NCI-H446 (cell line): Measurements from ENCODE around the gene ARHGAP33.

Source experiments
- DNase-seq, 2 experiments: peaks; one replicate each; lab custom pipeline; 2025; lab: John Stamatoyannopoulos, UW

Gene ARHGAP33

DNA sequence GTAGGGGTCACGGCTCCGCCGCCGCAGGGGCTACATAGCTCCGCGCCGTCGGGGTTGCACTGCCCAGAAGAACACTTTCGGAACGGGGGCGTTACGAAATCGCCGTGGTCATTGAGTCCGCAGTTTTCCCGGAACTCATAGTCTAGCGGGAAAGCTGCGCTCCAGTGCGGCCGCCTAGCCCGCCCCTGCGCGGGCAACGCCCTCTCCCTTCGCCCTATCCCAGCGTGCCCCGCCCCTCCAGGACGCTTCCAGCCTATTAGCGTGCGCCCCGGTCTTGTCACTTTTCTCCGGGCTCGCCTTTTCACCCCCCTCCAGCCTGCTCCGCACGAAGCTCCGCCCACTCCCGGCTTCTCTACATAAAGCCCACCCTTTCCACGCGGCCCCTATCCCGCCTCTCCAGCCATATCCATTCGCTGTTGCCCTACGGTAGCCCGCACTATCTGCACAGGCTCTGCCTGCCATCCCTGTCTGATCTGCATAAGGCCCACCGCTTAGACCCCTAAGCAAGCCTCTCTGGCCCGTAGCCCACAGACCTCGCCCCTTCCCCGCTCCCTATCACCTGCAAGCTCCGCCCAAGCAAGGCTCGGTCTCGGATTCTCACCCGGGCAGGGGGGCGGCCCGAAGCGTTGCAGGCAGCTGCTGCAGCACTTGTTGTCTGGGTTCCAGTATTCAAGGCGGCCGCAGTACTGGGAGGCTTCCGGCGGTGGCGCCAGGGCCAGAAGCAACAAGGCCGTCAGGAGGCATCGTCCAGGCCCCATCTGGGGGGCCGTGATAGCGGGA, 34.8 kb upstream of the ARHGAP33 start:
- DNase-seq: peak; percentile 96 to 98

DNA sequence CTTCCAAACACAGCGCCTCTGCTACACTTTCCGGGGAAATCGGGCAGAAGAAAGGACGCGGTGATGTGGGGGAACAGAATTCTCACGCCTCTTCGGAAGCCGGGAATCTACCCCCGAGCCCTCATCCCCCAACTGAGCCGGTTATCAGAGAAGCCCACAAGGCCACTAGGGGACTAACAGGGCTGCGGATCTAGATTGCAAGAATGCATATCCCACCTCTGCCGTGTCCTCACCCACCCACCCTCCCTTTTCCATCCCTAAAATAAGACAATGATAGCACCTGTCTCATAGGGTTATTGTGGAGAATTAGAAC, 34.2 kb upstream of the ARHGAP33 start:
- no peak for DNase-seq

GRCh38 chr19:35742121-35742724, 33.1 kb upstream of the ARHGAP33 start, which contains the start of gene IGFLR1:
Gene IGFLR1 (minus strand): TSS chr19:35742452. CDS start chr19:35741180, 1,272 bp downstream.
- no peak for DNase-seq

DNA sequence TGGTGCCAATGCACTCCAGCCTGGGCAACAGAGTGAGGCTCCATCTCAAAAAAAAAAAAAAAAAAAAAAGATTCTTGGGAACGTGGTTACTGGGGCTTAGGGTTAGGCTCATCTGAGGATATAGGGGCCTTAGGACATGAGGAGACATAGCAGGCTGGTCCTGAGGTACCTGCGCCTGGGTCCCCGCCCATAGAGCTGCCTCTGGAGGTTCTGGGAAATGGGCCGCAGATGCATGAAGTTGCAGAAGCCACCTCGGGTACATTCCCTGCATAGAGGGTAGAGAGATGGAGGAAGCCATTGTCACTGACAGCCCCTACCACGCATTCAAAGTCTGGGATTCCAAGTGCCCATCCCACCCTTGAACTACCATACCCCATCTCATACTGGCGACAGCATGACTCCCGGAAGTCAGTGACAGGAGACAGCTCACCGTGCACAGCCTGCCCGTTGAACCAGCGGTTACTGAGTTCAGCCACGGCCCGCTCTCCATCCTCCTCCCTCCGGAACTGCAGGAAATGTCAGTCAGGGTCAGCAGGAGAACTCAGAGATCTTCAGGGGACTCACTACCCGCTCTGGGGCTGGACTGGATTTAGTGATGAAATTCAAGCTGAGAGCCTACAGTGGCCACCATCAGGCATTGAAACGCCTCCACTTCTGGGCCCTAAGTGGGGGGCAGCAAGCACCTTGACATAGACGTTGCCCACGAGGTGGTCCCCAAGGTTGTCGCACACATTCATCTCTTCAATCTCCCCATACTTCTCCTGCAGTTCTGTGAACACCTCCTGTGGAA, 31.5 kb upstream of the ARHGAP33 start:
- no peak for DNase-seq

DNA sequence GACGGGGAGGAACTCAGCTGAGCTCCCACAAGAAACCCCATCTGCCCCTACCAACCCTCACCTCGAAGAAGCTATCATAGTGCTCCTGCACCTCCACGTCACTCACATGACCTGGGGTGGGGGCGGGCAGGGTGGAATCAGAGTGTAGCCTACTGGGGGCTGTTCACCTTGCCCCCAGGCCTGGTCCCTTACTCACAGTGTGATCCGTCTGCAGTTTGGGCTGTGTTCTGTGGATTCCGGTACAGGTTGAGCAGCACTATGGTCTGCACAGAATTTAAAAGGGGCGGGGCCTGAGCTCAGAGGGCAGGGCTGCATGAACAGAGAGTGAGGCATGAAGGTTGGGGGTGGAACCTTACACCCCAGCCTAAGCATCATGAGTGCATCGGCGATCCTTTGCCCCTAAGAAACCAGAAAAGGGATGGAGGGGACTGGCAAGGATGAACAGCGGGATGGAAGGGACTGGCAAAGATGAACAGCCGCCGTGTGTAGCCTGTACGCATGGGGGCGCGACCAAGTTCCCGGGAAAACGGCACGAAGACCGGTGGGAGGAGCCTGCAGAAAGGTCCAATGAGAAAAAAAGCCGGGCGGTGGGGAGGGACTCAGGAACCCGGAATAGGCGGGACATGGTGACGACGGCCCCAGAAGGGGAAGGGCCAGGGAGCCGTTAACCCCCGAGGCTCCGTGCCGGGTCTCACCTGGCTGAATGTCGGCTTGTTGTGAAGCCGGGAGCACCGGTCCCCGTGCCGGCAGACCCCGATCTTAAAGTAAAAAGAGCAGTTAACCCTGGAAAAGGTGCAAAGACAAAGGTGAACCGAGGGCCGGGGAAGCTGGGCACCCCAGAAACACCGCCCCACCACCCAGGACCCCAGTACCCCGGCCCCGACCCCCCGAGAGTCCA, 30.7 kb upstream of the ARHGAP33 start:
- DNase-seq: peak; percentile 91 to 97

GRCh38 chr19:35745328-35746086, 29.9 kb upstream of the ARHGAP33 start, which contains the start of the genes PSENEN and U2AF1L4:
Gene PSENEN (plus strand): TSS chr19:35745651. CDS start chr19:35745931, 280 bp downstream.
Gene U2AF1L4 (minus strand): TSS chr19:35745418. CDS start chr19:35745391, 27 bp downstream.
- peak; percentile 99 to 100 for DNase-seq

GRCh38 chr19:35746087-35746462, 29.3 kb upstream of the ARHGAP33 start:
- DNase-seq: no peak

DNA sequence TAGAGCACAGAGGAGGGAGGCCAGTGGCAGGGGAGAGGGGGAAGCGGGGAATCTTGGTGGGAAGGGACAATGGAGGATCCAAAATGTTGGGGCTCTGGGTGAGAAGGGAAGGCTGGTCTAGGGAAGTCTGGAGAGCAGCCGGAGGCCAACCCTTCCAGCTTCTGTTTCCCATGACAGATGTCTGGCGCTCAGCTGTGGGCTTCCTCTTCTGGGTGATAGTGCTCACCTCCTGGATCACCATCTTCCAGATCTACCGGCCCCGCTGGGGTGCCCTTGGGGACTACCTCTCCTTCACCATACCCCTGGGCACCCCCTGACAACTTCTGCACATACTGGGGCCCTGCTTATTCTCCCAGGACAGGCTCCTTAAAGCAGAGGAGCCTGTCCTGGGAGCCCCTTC, 28.8 kb upstream of the ARHGAP33 start:
- DNase-seq: no peak

- peak; percentile 99 to 100 for DNase-seq
These were observed 27.0 kb upstream of the ARHGAP33 start, which contains the start of gene LIN37 for GRCh38 chr19:35748106-35749020. Gene LIN37 (plus strand): TSS chr19:35748576. CDS start chr19:35748725, 149 bp downstream.

DNA sequence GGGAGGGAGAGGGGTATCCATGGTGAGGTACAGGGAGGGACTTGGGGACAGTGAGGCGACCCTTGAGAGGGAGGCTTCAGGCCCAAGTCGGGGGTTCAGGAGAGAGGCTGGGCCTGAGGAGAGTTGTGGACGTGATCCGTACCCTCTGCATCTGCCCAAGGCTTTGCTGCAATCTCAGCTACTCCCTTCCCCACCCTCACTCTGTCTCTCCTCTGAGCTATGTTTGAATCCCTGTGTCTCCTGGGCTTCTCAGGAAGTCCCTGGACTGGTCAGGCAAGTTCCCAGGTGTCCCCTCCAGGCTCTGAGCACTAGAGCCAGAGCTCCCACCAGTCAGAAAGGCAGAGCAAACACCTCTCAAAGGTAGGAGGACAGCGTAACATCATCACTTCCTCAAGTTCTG, 25.2 kb upstream of the ARHGAP33 start:
- no peak for DNase-seq

- DNase-seq: no peak
These were observed 23.3 kb upstream of the ARHGAP33 start for GRCh38 chr19:35751839-35752745.

DNA sequence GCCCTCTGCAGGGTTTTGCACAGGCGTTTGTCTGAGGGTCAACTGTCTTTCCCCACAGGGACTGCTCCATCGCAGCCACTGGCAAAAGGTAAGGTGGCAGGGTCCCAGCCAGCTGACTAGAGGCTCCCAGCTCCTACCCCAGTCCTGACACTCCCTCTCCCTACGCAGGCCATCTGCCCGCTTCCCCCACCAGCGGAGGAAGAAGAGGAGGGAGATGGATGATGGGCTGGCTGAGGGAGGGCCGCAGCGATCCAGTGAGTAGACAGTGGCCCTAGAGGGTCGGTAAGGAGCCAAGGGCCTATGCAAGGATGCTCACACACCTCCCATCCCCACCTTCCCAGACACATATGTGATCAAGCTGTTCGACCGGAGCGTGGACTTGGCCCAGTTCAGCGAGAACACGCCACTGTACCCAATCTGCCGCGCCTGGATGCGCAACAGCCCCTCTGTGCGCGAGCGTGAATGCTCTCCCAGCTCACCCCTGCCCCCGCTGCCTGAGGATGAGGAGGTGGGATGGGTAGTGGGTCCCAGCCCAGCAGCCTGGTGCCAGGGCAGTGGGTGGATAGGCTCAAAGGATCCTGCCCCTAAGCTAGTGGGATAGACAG, 22.5 kb upstream of the ARHGAP33 start:
- DNase-seq: no peak

- DNase-seq: no peak
These were observed 21.6 kb upstream of the ARHGAP33 start for GRCh38 chr19:35753634-35754369.

DNA sequence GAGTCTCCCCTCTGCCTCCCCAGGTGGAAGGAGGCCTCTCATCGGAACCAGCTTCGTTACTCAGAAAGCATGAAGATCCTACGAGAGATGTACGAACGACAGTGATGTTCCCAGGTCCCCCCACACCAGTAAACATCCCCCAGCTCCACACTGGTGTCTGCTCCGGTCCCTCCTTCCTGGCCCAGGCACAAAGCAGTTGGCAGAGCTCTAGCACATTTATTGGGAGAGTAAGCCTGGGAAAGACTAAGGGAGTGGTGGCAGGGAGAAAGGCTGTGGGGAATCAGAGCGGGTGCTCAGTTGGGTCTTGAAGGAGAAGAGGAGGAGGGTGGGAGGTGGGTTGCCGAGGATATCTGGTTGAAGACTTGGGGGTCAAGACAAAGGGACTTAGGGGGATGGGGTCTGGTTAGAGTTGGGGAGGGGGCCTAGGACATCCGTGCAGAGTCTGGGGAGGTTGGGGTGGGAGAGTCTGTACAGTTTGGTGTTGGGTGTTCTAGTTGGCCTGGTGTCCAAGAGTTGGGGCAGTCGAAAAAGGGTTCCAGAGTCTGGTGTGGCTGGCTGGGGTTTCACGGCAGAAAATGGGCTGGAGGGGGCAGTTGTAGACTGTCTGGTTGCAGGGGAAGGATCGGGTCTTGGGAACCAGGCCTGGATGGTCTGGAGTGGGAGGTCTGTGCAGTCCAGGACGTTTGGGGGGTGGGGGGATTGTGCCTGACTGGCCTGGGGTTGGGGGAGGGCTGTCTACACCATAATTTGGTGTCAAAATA, 20.8 kb upstream of the ARHGAP33 start:
- DNase-seq: no peak

GRCh38 chr19:35755131-35755549, 20.2 kb upstream of the ARHGAP33 start:
- no peak for DNase-seq

DNA sequence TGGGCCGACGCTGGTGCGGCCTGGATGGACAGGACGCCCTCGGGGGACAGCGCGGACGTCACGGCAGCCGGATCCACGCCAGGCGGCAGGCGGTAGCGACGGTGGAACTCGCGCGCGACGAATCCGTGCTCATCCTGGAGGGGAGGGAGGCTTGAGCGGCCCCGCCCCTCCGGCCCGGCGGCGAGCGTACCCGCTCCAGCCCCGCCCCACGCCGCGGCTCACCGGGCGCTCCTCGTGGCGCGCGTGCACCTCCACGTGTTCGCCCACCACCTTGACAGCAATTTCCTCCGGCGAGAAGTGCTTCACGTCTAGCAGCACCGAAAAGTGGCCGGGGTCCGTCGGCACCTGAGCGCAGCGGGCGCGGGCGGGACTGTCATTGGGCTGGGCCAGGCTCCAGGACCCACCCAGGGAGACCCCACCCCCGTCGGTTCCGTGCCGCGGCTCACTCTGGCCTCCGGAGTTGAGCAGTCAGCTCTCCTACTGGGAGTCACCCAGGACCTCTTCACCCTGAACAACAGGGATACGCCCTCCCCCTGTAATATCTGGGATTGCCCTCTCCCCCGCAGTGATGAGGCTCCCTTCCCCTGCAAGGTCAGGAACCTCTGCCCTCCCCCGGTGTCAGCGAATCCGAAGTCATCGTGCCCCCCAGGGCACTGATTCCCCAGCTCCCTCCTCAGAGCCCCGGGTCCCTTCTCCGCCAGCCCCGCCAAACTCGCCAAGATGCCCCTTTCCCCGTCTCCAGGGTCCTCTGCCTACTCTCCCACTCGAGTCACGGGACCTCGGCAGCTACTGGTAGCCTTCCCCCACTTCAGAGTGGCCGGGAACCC, 19.6 kb upstream of the ARHGAP33 start:
- no peak for DNase-seq
